ENCODE data around the gene BUD13. TPM values are rescaled to one million over a fixed set of nuclear protein-coding genes. Genes with fewer than 3 reads are reported as not detected.

Gene BUD13
- total and polyA plus RNA-seq, 9 of the 15 experiments (the other 6 are each of a cell fraction or from before 2014, with no cell fraction given) = 9.5 to 34.1 (median 27.1) TPM

- TF ChIP-seq XRCC3 (IDR thresholded peaks at IDR 0.05) (no peak), CREB5 (CRISPR knock-in tag; IDR thresholded peaks at IDR 0.05) (no peak), DMBX1 (CRISPR knock-in tag; IDR thresholded peaks at IDR 0.05; ENCODE audit: borderline replicate concordance) (no peak)
- TF ChIP-seq, protein P1, sequence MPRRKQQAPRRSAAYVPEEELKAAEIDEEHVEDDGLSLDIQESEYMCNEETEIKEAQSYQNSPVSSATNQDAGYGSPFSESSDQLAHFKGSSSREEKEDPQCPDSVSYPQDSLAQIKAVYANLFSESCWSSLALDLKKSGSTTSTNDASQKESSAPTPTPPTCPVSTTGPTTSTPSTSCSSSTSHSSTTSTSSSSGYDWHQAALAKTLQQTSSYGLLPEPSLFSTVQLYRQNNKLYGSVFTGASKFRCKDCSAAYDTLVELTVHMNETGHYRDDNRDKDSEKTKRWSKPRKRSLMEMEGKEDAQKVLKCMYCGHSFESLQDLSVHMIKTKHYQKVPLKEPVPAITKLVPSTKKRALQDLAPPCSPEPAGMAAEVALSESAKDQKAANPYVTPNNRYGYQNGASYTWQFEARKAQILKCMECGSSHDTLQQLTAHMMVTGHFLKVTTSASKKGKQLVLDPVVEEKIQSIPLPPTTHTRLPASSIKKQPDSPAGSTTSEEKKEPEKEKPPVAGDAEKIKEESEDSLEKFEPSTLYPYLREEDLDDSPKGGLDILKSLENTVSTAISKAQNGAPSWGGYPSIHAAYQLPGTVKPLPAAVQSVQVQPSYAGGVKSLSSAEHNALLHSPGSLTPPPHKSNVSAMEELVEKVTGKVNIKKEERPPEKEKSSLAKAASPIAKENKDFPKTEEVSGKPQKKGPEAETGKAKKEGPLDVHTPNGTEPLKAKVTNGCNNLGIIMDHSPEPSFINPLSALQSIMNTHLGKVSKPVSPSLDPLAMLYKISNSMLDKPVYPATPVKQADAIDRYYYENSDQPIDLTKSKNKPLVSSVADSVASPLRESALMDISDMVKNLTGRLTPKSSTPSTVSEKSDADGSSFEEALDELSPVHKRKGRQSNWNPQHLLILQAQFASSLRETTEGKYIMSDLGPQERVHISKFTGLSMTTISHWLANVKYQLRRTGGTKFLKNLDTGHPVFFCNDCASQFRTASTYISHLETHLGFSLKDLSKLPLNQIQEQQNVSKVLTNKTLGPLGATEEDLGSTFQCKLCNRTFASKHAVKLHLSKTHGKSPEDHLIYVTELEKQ (CRISPR knock-in tag; IDR thresholded peaks at IDR 0.05) = no peak
Observed at GRCh38 chr11:116720895-116721294, 51.9 kb downstream of the BUD13 start (continued).

DNA sequence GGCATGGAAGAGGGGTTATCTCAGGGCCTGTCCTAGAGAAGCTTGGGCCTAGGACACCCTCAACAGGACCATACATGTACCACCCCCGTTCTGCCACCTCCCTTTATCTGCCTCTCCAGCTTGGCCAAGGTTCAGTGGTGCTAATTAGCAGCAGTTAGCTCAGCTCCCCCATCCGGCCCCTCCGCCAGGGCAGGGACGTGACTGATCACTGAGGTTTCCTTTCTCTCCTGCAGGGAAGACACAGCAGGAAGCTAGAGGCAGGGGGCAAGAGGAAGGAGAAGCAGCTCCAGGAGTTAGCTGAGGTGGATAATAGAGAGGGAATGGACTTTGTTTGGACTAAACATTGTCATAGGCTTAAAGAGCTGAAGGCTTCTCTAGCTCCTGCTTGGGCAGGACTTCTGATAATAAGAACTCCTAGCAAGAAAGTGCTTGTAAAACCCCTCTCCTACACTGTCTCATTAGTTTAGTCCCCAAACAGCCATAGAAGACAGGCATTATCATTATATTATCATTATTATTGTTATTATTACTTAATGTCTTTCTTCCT is 53.8 kb downstream of the BUD13 start:
- POLR2A ChIA-PET = interaction anchor here (0.7 to 1.2 kb wide), 4 partner anchors 28 to 1460 kb away, joined by 3 to 6 read pairs (median 3); no protein-coding TSS in a partner anchor
- peaks cover 15 to 57% of the 10 kb centered on the region in 2 experiments; a peak in 4 of 5 replicates for H3K27me3 ChIP-seq (ENCODE audit: control insufficient read depth in 2 of 2, insufficient read depth in 2 of 2, low read length in 2 of 2)
- H3K9ac ChIP-seq (ENCODE audit: insufficient read depth in 1 of 2, low read depth in 2 of 2, low read length in 2 of 2) = no peak overlapping the region
- H2AFZ ChIP-seq (ENCODE audit: low read depth, low read length) = no peak overlapping the region
- no peak overlapping the region for H3K4me2 ChIP-seq (ENCODE audit: insufficient read depth, low read length)
- no peak overlapping the region for H3K27ac ChIP-seq (ENCODE audit: extremely low read depth, low read depth, low read length)
- intact Hi-C loops (cut with micrococcal nuclease) = no loop called here
- H4K20me1 ChIP-seq (replicated peaks; ENCODE audit: control insufficient read depth, insufficient read depth, low read length) = 0 out of 2 replicates have a peak, but pooled peaks cover 3% of the 10 kb centered on the region
- CTCF ChIA-PET (ENCODE audit: low intra/inter-chr PET ratio) = no interaction called here
- H3K9me1 ChIP-seq (ENCODE audit: control insufficient read depth, insufficient read depth, low read length) = no peaks in the 10 kb centered on the region
- TF ChIP-seq, protein P2, sequence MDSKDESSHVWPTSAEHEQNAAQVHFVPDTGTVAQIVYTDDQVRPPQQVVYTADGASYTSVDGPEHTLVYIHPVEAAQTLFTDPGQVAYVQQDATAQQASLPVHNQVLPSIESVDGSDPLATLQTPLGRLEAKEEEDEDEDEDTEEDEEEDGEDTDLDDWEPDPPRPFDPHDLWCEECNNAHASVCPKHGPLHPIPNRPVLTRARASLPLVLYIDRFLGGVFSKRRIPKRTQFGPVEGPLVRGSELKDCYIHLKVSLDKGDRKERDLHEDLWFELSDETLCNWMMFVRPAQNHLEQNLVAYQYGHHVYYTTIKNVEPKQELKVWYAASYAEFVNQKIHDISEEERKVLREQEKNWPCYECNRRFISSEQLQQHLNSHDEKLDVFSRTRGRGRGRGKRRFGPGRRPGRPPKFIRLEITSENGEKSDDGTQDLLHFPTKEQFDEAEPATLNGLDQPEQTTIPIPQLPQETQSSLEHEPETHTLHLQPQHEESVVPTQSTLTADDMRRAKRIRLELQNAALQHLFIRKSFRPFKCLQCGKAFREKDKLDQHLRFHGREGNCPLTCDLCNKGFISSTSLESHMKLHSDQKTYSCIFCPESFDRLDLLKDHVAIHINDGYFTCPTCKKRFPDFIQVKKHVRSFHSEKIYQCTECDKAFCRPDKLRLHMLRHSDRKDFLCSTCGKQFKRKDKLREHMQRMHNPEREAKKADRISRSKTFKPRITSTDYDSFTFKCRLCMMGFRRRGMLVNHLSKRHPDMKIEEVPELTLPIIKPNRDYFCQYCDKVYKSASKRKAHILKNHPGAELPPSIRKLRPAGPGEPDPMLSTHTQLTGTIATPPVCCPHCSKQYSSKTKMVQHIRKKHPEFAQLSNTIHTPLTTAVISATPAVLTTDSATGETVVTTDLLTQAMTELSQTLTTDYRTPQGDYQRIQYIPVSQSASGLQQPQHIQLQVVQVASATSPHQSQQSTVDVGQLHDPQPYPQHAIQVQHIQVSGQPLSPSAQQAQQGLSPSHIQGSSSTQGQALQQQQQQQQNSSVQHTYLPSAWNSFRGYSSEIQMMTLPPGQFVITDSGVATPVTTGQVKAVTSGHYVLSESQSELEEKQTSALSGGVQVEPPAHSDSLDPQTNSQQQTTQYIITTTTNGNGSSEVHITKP (IDR thresholded peaks at IDR 0.05; ENCODE audit: partially characterized antibody) = peak; percentile 65
- no peak for TF ChIP-seq ETV1 (tag; conservative IDR thresholded peaks at IDR 0.05; ENCODE audit: low read depth)
- H3K36me3 ChIP-seq (ENCODE audit: control insufficient read depth, insufficient read depth, low read length) = no peaks in the 10 kb centered on the region
- DNase-seq (ENCODE audit: extremely low read depth in 1 of 4, low spot score in 3 of 4) = no peak
- H3K79me2 ChIP-seq (ENCODE audit: control insufficient read depth, insufficient read depth, low read length) = no peaks in the 10 kb centered on the region
- in situ Hi-C loops (cut with MboI) = no loop called here
- no TSS peak for BruUV-seq (replicated peaks)
- 0% methylated on average over 4 of the region's 4 CpGs for WGBS (ENCODE audit: insufficient coverage, low coverage, missing lambda C conversion rate)
- no peak overlapping the region for H3K4me3 ChIP-seq
- FAIRE-seq = no peak
- ATAC-seq = no peak
- no peaks in the 10 kb centered on the region for H3K9me3 ChIP-seq (replicated peaks; ENCODE audit: control insufficient read depth, insufficient read depth, low read depth, low read length)
- no peaks in the 10 kb centered on the region for H3K4me1 ChIP-seq (replicated peaks in 1 of 2; ENCODE audit: control insufficient read depth in 2 of 2, insufficient read depth in 2 of 2, low read length in 2 of 2)
